Keratinocyte (primary cell): ENCODE results near the gene PCYOX1L. TPM values are rescaled to one million over a fixed set of nuclear protein-coding genes. Genes with fewer than 3 reads are reported as not detected.

Experiments
- DNase-seq: peaks from one replicate; pipeline ENCODE4 v3.0.0-alpha.2; 2011; ENCODE audit warnings: low read depth, missing footprints, low spot score
- FAIRE-seq: peaks from 2 replicates; lab custom pipeline; 2011; peaks lifted over from hg19 to GRCh38; lab: Jason Lieb, UNC
- H2AFZ ChIP-seq: 2 replicates; pipeline ENCODE4 v1.6.0; 2012; ENCODE audit warnings: low read length, control low read depth, inconsistent platforms; ENCODE audit not compliant: control insufficient read depth
- H3K27ac ChIP-seq: 2 replicates; pipeline ENCODE4 v1.5.1; 2011; ENCODE audit warnings: low read length; ENCODE audit not compliant: control insufficient read depth, insufficient read depth
- H3K27me3 ChIP-seq: 3 replicates; pipeline ENCODE4 v1.6.0; 2011; ENCODE audit warnings: low read length; ENCODE audit not compliant: control insufficient read depth, insufficient read depth; ENCODE audit errors: extremely low read depth
- H3K36me3 ChIP-seq, 2 experiments: 2 replicates in 1 of 2; 3 replicates in 1 of 2; pipeline ENCODE4 v1.5.1; 2011; ENCODE audit warnings: low read length in 2 of 2, mild to moderate bottlenecking in 1 of 2; ENCODE audit not compliant: control insufficient read depth in 2 of 2, insufficient read depth in 2 of 2; ENCODE audit errors: extremely low read depth in 1 of 2
- H3K4me1 ChIP-seq: 3 replicates; pipeline ENCODE4 v1.5.1; 2011; ENCODE audit warnings: low read length; ENCODE audit not compliant: control insufficient read depth, insufficient read depth; ENCODE audit errors: extremely low read depth
- H3K4me2 ChIP-seq: 3 replicates; pipeline ENCODE4 v1.6.0; 2011; ENCODE audit warnings: low read depth, low read length; ENCODE audit not compliant: control insufficient read depth, insufficient read depth; ENCODE audit errors: extremely low read depth
- H3K4me3 ChIP-seq, 3 experiments: fragments of 200-600 bp in 1 of 3; sonication (generic) in 1 of 3; 2 replicates in 2 of 3; 3 replicates in 1 of 3; pipeline ENCODE4 v1.5.1; 2011 to 2016; ENCODE audit warnings: low read length in 3 of 3, mild to moderate bottlenecking in 3 of 3, control low read depth in 2 of 3, inconsistent platforms in 1 of 3, low read depth in 1 of 3, mixed read lengths in 1 of 3, mixed run types in 1 of 3, moderate library complexity in 1 of 3; ENCODE audit not compliant: control insufficient read depth in 2 of 3, insufficient read depth in 2 of 3; ENCODE audit errors: extremely low read depth in 1 of 3
- H3K79me2 ChIP-seq: 2 replicates; pipeline ENCODE4 v1.6.0; 2012; ENCODE audit warnings: low read length; ENCODE audit not compliant: control insufficient read depth, insufficient read depth
- H3K9ac ChIP-seq: 3 replicates; pipeline ENCODE4 v1.6.0; 2011; ENCODE audit warnings: low read length; ENCODE audit not compliant: control insufficient read depth, insufficient read depth; ENCODE audit errors: extremely low read depth
- H3K9me1 ChIP-seq: 3 replicates; pipeline ENCODE4 v1.6.0; 2011; ENCODE audit warnings: low read length; ENCODE audit not compliant: control insufficient read depth, insufficient read depth; ENCODE audit errors: extremely low read depth
- H3K9me3 ChIP-seq: 2 replicates; pipeline ENCODE4 v1.5.1; 2012; ENCODE audit warnings: low read depth, low read length; ENCODE audit not compliant: control insufficient read depth
- H4K20me1 ChIP-seq: 3 replicates; pipeline ENCODE4 v1.6.0; 2011; ENCODE audit warnings: low read length; ENCODE audit not compliant: control insufficient read depth, insufficient read depth; ENCODE audit errors: extremely low read depth
- CTCF ChIP-seq, 3 experiments: IDR thresholded peaks in 1 of 3; conservative IDR thresholded peaks in 1 of 3; optimal IDR thresholded peaks in 1 of 3; 2 replicates in 2 of 3; 3 replicates in 1 of 3; pipeline versions ENCODE3 to v1.5.1; 2011; ENCODE audit warnings: low read length in 3 of 3, mild to moderate bottlenecking in 3 of 3, moderate library complexity in 2 of 3, control low read depth in 1 of 3, inconsistent platforms in 1 of 3; ENCODE audit not compliant: insufficient read depth in 2 of 3; ENCODE audit errors: extremely low read depth in 1 of 3
- EZH2 ChIP-seq: IDR thresholded peaks from one replicate; pipeline ENCODE4 v1.6.1; 2012; ENCODE audit warnings: inconsistent platforms, mild to moderate bottlenecking, low read length, moderate library complexity
- dilution Hi-C: fragments of 300-500 bp; cut with MboI; formaldehyde crosslinking; loops from one replicate; pipeline ENCODE4 v1.7.0; 2020; ENCODE audit warnings: low sequenced_read_pairs; ENCODE audit not compliant: extremely low pct_ligation_motif_present
- polyA plus RNA-seq, 5 experiments: library from polyadenylated mRNA; depleted of rRNA in 3 of 5; stranded (reverse) in 3 of 5; stranded (forward) in 1 of 5; unstranded in 1 of 5; fragments of >200 nt; gene quantifications; 1 replicate in 1 of 5; 2 replicates in 3 of 5; 3 replicates in 1 of 5; pipeline versions ENCODE4 v1.2.1 to v1.2.3, GENCODE V29; 2011 to 2012; ENCODE audit warnings: missing spikeins in 2 of 5, low read depth in 1 of 5, low replicate concordance in 1 of 5

The PCYOX1L gene
- polyA plus RNA-seq, 1 donor (not counting 4 experiments of a cell fraction or from before 2014, with no cell fraction given) = 9.5 TPM

GRCh38 chr5:149341876-149342275, 16.0 kb upstream of the PCYOX1L start:
- no peak for TF ChIP-seq EZH2
- TF ChIP-seq CTCF (optimal IDR thresholded peaks at IDR 0.05 in 1 of 3, IDR thresholded peaks at IDR 0.05 in 1 of 3, conservative IDR thresholded peaks at IDR 0.05 in 1 of 3; ENCODE audit: extremely low read depth in 1 of 3, insufficient read depth in 2 of 3, low read length in 3 of 3) = no peak
- DNase-seq (no peak), FAIRE-seq (no peak)
- Histone ChIP-seq H4K20me1 (no peaks in the 10 kb centered on the region), H3K36me3 (peaks cover 0 to 3% of the 10 kb centered on the region in 2 experiments), H3K9me3 (no peaks in the 10 kb centered on the region), H3K27me3 (no peaks in the 10 kb centered on the region), H3K4me3 (no peak overlapping the region), H3K27ac (no peak overlapping the region), H3K4me2 (no peak overlapping the region), H3K9ac (no peak overlapping the region), H3K79me2 (peaks cover 13% of the 10 kb centered on the region), H3K9me1 (no peaks in the 10 kb centered on the region), H3K4me1 (peaks cover 7% of the 10 kb centered on the region), H2AFZ (no peak overlapping the region)
- dilution Hi-C loops = no loop called here

GRCh38 chr5:149344151-149344550, 13.7 kb upstream of the PCYOX1L start:
- TF ChIP-seq EZH2 (no peak), CTCF (optimal IDR thresholded peaks at IDR 0.05 in 1 of 3, IDR thresholded peaks at IDR 0.05 in 1 of 3, conservative IDR thresholded peaks at IDR 0.05 in 1 of 3; ENCODE audit: extremely low read depth in 1 of 3, insufficient read depth in 2 of 3, low read length in 3 of 3) (no peak)
- no peak for DNase-seq
- Histone ChIP-seq H3K9ac (no peak overlapping the region), H3K9me3 (no peaks in the 10 kb centered on the region), H3K27ac (no peak overlapping the region), H2AFZ (no peak overlapping the region), H3K27me3 (no peaks in the 10 kb centered on the region), H3K4me3 (peak overlapping the region in 1 of 3 experiments; percentile 97), H3K4me1 (peaks cover 16% of the 10 kb centered on the region), H3K4me2 (peak overlapping the region; percentile 93), H4K20me1 (peaks cover 1% of the 10 kb centered on the region), H3K9me1 (no peaks in the 10 kb centered on the region), H3K79me2 (peaks cover 31% of the 10 kb centered on the region), H3K36me3 (peaks cover 6 to 13% of the 10 kb centered on the region in 2 experiments)
- FAIRE-seq = no peak
- dilution Hi-C loops = no loop called here
